ENCODE measurements around the gene DNAJB4.

DNA sequence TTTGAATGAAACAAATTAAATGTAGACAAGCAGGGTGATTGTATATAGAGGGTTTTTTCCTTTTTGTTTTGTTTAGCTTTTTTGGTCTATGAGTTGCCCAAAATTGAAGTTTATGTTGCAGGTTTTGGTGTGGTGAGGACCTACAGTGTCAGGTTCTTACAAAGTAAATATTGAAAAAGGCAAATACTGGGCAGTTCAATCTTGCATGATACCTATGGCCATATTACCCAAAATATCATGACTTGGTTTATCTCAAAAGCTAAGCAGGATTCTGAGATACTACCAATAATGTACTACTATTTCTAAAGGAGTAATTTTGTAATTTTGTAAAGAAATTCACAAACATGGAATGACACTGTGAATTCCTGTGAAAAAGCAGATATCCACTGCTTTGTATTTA, 1.8 kb downstream of the DNAJB4 start:
- TF ChIP-seq POLR2AphosphoS5 (IDR thresholded peaks at IDR 0.05; ENCODE audit: borderline replicate concordance, low read depth, low read length), result no peak
- no peak for TF ChIP-seq EZH2 (IDR thresholded peaks at IDR 0.05)
- no peak for TF ChIP-seq FOXP2 (optimal IDR thresholded peaks at IDR 0.05; ENCODE audit: control extremely low read depth, extremely low read length, insufficient read depth)
